Mucosa of stomach (tissue), 1 donor: ENCODE data around the gene NKD1.

Source experiments
- H3K27me3 ChIP-seq: one replicate; pipeline ENCODE4 v1.7.0; 2013; ENCODE audit warnings: mild to moderate bottlenecking, low read length; ENCODE audit not compliant: control insufficient read depth, insufficient read depth
- H3K36me3 ChIP-seq: one replicate; pipeline ENCODE4 v1.7.0; 2013; ENCODE audit warnings: low read length; ENCODE audit not compliant: control insufficient read depth, insufficient read depth
- H3K4me1 ChIP-seq: one replicate; pipeline ENCODE4 v1.7.0; 2013; ENCODE audit warnings: mild to moderate bottlenecking, low read length; ENCODE audit not compliant: control insufficient read depth, insufficient read depth
- H3K4me3 ChIP-seq: one replicate; pipeline ENCODE4 v1.7.0; 2013; ENCODE audit warnings: low read length
- H3K9ac ChIP-seq: one replicate; pipeline ENCODE4 v1.7.0; 2013; ENCODE audit warnings: mild to moderate bottlenecking, low read length, moderate library complexity
- H3K9me3 ChIP-seq: one replicate; pipeline ENCODE4 v1.7.0; 2013; ENCODE audit warnings: mild to moderate bottlenecking, low read length, moderate library complexity; ENCODE audit not compliant: control insufficient read depth
- donor health status: Pancreatic carcinoma.

NKD1 gene

DNA sequence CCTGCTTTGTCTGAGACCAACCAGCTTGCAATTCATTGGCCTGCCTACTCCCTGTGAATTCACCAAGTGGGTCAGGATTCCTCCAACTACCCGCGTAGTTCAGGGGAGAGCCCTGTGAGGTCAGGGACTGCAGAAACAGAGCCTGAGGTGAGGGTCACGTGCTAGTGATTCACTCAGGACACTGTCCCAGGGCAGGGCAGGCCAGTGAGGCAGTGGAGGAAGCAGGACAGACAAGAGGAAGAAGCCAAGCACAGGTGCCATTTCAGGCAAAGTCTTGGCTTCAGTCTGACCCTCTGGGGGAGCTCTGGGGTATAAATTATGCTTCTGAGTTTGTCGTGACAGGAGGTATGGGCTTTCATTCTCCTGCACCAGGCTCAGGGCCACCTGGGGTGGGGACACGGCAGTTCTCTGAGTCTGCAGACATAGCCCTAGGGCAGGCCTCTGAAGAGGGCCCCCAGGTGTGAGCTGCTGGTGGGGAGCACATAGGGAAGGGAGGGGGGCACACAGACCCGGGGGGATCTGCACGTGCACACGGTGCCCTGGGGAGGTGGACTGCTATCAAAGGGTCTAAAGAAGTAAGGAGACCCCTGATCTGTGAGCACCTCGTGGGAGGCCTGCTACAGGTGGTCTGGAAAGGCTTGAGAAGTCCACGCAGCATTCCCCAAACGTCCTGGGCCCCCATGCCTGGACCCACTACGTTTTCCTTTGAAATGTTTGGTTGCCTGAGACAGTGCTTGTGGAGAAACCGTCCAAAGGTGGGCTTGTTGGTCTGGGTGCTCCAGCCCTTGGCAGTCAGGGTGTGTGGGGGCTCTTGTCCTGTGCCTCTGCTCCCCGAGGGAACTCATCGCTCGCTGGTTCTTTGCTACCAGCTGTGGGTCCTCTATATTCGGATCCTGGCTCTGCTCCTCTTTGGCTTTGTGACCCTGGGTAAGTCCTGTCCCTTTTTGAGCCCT is 46.4 kb downstream of the NKD1 start:
- Histone ChIP-seq H3K27me3 (no peaks in the 10 kb centered on the region), H3K4me3 (no peak overlapping the region), H3K36me3 (no peaks in the 10 kb centered on the region), H3K4me1 (peaks cover 12% of the 10 kb centered on the region), H3K9ac (no peak overlapping the region), H3K9me3 (no peaks in the 10 kb centered on the region)

GRCh38 chr16:50595859-50596258 is 47.7 kb downstream of the NKD1 start:
- Histone ChIP-seq H3K27me3 (no peaks in the 10 kb centered on the region), H3K9ac (no peak overlapping the region), H3K36me3 (no peaks in the 10 kb centered on the region), H3K9me3 (no peaks in the 10 kb centered on the region), H3K4me3 (no peak overlapping the region), H3K4me1 (peaks cover 12% of the 10 kb centered on the region)

DNA sequence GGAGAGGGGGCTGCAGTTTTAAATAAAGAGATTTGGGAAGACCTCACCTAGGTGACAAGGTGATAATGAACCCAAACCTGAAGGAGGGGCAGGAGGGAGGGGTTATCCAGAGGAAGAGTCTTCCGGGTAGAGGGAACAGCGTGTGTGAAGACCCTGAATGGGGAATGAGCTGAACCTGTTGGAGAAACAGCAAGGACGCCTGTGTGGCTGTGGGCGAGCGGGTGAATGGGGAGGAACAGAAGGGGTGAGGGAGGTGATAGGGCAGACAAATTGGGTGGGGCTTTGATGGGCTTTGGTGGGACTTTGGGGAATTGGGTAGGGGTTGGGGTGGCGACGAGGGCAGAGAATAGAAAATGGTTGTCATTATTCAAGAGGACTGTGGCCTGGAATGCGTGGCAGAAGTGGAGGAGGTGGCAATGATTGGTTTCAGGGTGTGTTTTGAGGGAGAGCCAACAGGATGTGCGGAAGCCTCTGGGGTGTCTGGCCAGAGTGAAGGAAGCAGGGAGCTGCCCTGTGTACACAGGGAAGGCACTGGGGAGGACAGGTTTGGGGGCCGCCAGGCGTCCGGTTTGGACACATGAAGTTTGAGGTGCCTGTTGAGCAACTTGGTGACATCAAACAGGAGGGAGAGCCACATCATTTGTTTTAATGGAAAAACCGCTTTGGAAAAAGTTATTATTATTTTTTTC is 48.7 kb downstream of the NKD1 start:
- no peaks in the 10 kb centered on the region for H3K9me3 ChIP-seq
- no peaks in the 10 kb centered on the region for H3K36me3 ChIP-seq
- H3K27me3 ChIP-seq = no peaks in the 10 kb centered on the region
- no peak overlapping the region for H3K9ac ChIP-seq
- H3K4me3 ChIP-seq = no peak overlapping the region
- H3K4me1 ChIP-seq = peaks cover 11% of the 10 kb centered on the region

DNA sequence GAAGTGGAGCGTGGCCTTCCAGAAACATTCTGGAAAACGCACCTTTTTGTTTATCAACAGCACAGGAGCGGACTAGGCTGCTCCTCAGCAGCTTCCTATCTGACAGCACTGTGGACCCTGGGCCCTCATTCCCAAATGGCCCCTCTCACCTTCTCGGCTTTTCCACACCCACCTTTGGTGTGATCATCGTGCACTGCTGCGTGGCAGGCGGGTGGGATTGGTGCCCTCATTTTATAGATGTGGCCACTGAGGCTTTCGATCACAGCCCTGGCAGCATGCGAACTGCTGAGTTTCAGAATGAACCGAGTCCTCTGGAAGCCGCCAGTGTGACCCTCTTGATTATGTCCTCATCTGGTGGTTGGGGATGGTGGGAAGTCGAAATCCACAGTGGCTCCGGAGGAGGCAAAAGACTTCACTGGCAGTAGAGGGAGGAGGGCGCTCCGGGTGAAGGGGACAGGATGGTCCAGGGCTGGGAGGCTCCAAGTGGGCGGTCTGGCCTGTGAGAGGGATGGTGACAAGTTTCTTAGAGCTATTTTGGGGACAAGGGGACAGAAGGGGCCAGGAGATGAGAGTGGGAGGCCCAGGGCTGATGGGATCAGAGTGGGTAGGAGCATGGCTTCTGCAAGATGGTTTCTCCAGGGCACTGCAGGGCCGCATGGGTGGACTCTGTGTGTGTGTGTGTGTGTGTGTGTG is 49.5 kb downstream of the NKD1 start:
- Histone ChIP-seq H3K4me1 (peaks cover 19% of the 10 kb centered on the region), H3K9ac (no peak overlapping the region)

GRCh38 chr16:50598256-50598894 is 50.2 kb downstream of the NKD1 start:
- Histone ChIP-seq H3K27me3 (no peaks in the 10 kb centered on the region), H3K4me1 (peaks cover 22% of the 10 kb centered on the region), H3K9me3 (no peaks in the 10 kb centered on the region), H3K4me3 (no peak overlapping the region), H3K9ac (no peak overlapping the region), H3K36me3 (no peaks in the 10 kb centered on the region)

More for the DNA sequence above, 49.5 kb downstream of the NKD1 start:
- Histone ChIP-seq H3K27me3 (no peaks in the 10 kb centered on the region), H3K9me3 (no peaks in the 10 kb centered on the region), H3K4me3 (no peak overlapping the region), H3K36me3 (no peaks in the 10 kb centered on the region)

- no peaks in the 10 kb centered on the region for H3K36me3 ChIP-seq
- H3K9ac ChIP-seq = no peak overlapping the region
- peaks cover 22% of the 10 kb centered on the region for H3K4me1 ChIP-seq
- H3K9me3 ChIP-seq = no peaks in the 10 kb centered on the region
- no peak overlapping the region for H3K4me3 ChIP-seq
- H3K27me3 ChIP-seq = no peaks in the 10 kb centered on the region
Measured at GRCh38 chr16:50598936-50599361, 50.8 kb downstream of the NKD1 start.

DNA sequence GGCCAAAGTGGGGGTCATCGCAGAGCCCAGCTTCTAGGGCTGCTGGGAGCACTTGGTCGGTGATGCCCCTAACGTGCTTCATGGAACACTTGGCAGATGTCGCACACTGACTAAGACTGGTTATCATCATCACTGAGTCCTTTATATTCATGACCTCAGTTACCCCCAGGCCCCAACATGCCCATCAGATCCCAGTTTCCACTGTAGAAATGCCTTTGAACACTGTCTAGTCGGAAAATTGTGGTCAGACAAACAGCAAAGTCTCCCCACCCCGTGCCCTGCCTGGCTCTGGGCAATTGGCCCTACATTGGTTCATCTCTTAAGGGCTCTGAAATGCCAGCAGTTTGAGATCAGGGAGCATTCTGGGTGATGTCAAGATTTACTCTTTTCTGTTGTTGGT is 51.3 kb downstream of the NKD1 start:
- no peaks in the 10 kb centered on the region for H3K27me3 ChIP-seq
- no peaks in the 10 kb centered on the region for H3K9me3 ChIP-seq
- H3K4me1 ChIP-seq = peaks cover 22% of the 10 kb centered on the region
- H3K36me3 ChIP-seq = no peaks in the 10 kb centered on the region
- H3K9ac ChIP-seq = no peak overlapping the region
- no peak overlapping the region for H3K4me3 ChIP-seq

- H3K9ac ChIP-seq = no peak overlapping the region
- no peaks in the 10 kb centered on the region for H3K36me3 ChIP-seq
- H3K9me3 ChIP-seq = no peaks in the 10 kb centered on the region
- no peaks in the 10 kb centered on the region for H3K27me3 ChIP-seq
- H3K4me3 ChIP-seq = no peak overlapping the region
- peaks cover 22% of the 10 kb centered on the region for H3K4me1 ChIP-seq
Measured at GRCh38 chr16:50600582-50601283, 52.5 kb downstream of the NKD1 start.

DNA sequence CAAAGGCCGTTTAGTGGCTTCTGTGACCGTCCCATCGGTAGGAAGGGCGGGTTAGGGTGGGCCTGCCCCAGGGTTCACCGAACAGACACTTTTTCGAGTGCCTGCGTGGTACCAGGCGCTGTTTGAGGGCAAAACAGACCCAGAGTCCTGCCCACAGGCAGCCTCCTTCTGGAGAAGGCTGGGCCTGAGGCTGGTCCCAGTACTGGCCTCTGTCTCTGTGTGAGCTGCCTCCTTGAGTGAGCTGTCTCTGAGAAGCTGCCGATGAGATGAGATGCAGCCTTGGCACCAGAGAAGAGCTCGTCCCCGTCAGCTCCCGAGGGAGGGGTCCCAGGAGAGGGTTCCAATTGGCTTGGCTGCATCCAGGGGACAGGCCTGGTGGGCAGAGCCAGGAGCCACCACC is 53.1 kb downstream of the NKD1 start:
- Histone ChIP-seq H3K9ac (no peak overlapping the region), H3K4me3 (no peak overlapping the region), H3K36me3 (no peaks in the 10 kb centered on the region), H3K4me1 (peaks cover 20% of the 10 kb centered on the region), H3K9me3 (no peaks in the 10 kb centered on the region), H3K27me3 (no peaks in the 10 kb centered on the region)

DNA sequence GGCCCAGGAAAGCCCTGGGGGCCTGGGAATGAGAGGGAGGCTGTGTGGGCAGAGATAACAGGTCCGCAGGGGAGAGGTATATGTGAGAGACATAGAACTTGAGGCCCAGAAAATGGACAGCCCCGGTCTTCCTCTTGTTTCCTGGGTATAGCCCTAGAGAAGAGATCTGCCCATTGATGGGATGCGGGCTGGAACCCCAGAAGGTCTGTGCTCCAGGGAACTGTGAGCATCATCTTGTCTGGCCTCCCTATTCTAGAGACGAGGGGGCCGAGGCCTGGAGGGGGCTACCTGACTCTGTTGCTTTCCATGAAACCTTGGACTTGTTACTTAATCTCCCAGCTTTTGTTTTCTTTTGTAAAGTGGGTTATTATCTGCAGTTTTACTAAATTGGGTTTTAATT is 53.9 kb downstream of the NKD1 start:
- H3K9me3 ChIP-seq = no peaks in the 10 kb centered on the region
- no peak overlapping the region for H3K4me3 ChIP-seq
- no peak overlapping the region for H3K9ac ChIP-seq
- no peaks in the 10 kb centered on the region for H3K36me3 ChIP-seq
- H3K4me1 ChIP-seq = peaks cover 19% of the 10 kb centered on the region
- no peaks in the 10 kb centered on the region for H3K27me3 ChIP-seq

DNA sequence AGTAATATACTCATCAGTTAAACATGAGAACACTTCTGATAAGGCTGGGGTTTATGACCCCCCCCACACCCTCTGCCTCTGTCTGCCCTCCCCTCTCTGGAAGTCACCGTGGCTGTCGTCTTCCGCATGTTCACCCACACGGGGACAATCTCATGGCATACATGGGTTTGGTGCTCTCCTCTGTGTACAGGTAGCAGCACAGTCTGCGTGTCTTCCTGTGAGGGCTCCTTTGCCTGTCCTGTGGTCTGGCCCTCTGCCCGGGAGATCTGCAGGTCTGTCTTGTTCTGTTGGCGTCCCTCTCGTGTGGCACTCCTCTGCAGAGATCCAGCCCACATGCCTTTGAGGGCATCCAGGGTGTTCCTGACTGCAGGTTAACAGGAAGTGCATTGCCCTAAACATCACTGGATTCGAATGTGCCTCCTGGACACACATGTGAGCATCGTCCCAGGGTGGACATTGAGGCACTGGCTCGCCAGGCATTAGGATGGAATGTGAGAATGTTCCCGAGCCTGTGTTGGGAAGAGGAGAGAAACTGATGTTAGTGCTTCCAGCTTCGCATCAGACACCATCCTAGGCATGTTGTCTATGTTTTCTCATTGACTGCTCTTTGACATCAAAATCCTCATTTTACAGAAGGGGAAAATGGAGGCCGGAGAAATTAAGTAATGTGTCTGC is 54.5 kb downstream of the NKD1 start:
- Histone ChIP-seq H3K4me3 (no peak overlapping the region), H3K36me3 (no peaks in the 10 kb centered on the region), H3K9me3 (no peaks in the 10 kb centered on the region), H3K27me3 (no peaks in the 10 kb centered on the region), H3K4me1 (peaks cover 19% of the 10 kb centered on the region), H3K9ac (peak overlapping the region; percentile 18)
